ENCODE measurements around the gene ERH.

Gene ERH

DNA sequence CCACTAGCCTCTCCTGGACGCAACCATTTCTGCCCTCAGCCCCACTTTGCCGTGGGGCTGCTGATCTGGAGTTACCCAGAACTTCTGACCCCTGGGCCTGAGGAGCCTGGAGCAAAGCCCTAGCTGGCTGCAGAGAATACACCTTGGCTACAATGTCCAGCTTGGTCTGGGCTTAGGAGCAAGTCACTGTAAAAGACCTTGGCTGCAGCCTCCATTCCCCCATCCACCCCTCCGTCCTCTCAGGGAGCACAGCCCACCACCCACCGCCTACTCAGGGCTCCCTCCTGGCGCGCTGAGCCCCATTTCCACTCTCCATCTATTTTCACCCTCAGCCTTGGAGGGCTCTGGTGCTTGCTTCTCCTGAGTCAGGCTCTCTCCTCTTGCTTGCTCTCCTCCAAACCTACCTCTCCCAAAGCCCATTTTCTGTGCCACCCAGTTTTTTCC lies 42.9 kb downstream of the ERH start:
- H3K27ac ChIP-seq = no peak overlapping the region
- no peak for DNase-seq
- in situ Hi-C loops (cut with HindIII; ENCODE audit: low pct_ligation_motif_present, low sequenced_read_pairs) = no loop called here
- TF ChIP-seq, protein P1, sequence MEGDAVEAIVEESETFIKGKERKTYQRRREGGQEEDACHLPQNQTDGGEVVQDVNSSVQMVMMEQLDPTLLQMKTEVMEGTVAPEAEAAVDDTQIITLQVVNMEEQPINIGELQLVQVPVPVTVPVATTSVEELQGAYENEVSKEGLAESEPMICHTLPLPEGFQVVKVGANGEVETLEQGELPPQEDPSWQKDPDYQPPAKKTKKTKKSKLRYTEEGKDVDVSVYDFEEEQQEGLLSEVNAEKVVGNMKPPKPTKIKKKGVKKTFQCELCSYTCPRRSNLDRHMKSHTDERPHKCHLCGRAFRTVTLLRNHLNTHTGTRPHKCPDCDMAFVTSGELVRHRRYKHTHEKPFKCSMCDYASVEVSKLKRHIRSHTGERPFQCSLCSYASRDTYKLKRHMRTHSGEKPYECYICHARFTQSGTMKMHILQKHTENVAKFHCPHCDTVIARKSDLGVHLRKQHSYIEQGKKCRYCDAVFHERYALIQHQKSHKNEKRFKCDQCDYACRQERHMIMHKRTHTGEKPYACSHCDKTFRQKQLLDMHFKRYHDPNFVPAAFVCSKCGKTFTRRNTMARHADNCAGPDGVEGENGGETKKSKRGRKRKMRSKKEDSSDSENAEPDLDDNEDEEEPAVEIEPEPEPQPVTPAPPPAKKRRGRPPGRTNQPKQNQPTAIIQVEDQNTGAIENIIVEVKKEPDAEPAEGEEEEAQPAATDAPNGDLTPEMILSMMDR (IDR thresholded peaks at IDR 0.05; ENCODE audit: low read depth, low read length, missing control alignments) = no peak
- no peaks in the 10 kb centered on the region for H3K36me3 ChIP-seq (replicated peaks)
- no peaks in the 10 kb centered on the region for H3K27me3 ChIP-seq (replicated peaks)
- no peak overlapping the region for H3K4me3 ChIP-seq (ENCODE audit: low read depth, low read length)

DNA sequence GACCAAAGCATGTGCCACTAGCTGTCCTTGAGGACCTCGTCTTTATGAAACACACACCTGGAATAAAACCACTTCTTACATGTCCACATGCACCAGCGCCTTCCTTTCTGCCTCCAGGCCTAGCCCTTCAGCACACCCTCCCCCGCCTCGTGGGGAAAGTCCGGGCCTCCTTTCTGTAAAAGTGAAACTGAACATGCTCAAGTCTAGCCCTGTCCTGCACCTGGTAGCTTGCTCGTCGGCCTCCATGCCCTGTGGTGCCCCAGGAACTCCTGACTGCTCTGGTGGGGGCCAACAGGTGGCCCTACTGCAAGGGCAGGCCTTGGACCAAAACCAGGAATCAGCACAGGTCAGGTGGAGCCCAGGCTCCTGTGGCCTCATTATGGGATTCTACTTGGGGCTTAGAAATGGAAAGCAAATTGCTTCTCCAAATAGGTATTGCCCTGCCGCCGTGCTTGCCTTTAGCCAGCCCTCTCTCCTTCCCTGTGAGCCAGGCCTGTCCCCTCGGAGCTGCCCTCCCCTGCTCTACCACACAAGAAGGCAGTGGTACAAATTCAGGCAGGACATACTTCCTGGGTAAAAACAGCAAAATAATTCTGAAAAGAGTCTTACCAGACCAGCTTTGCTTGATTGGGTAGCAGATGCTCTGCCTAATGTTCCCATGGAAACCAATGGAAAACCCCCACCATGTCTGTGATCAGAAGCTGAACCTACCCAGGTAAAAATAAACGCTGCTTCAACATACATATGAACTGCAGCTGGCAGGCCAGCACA lies 43.5 kb downstream of the ERH start:
- DNase-seq = no peak
- Histone ChIP-seq H3K36me3 (replicated peaks) (no peaks in the 10 kb centered on the region), H3K27me3 (replicated peaks) (no peaks in the 10 kb centered on the region), H3K4me3 (ENCODE audit: low read depth, low read length) (no peak overlapping the region), H3K27ac (no peak overlapping the region)
- TF ChIP-seq, protein P1 (IDR thresholded peaks at IDR 0.05; ENCODE audit: low read depth, low read length, missing control alignments) = no peak
- in situ Hi-C loops (cut with HindIII; ENCODE audit: low pct_ligation_motif_present, low sequenced_read_pairs) = no loop called here

DNA sequence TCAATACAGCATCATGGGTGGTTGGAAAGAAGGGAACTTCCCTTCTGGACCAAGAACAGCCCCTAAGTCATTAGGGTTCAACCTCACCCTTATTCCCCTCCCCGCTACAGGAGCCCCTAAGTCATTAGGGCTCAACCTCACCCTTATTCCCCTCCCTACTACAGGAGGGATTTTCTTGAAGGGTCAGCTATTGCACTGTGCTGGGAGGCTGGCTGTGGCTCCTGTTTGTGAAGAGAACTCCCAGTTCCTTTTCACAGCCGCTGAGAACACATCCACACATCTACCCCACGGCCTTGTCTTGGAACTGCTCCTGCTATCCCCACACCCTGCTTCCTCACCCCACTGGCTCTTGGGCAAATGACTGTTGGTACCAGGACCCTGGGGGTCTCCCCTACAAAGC lies 44.9 kb downstream of the ERH start:
- no peak for DNase-seq
- H3K27ac ChIP-seq = no peak overlapping the region
- H3K36me3 ChIP-seq (replicated peaks) = no peaks in the 10 kb centered on the region
- in situ Hi-C loops (cut with HindIII; ENCODE audit: low pct_ligation_motif_present, low sequenced_read_pairs) = no loop called here
- no peaks in the 10 kb centered on the region for H3K27me3 ChIP-seq (replicated peaks)
- H3K4me3 ChIP-seq (ENCODE audit: low read depth, low read length) = no peak overlapping the region
- TF ChIP-seq, protein P1 (IDR thresholded peaks at IDR 0.05; ENCODE audit: low read depth, low read length, missing control alignments) = no peak

DNA sequence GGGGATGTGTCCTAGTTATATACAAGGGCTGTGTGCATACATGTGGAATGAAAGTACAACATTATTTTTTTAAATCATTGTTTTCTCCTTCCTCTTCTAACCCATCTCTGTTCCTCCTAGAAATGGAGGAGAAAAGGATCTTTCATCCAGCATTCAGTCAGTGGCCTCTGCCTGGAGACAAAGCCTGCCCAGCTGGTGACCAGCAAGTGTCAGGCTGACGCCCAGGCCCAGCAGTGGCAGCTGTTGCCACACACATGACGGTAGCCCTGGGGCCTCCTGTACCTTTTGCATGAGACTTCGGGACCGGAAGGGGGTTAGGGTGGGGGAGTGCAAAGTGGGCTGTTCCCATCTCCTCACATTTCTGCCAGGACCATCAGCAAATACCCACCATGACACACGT lies 46.2 kb downstream of the ERH start:
- no peaks in the 10 kb centered on the region for H3K36me3 ChIP-seq (replicated peaks)
- TF ChIP-seq, protein P1 (IDR thresholded peaks at IDR 0.05; ENCODE audit: low read depth, low read length, missing control alignments) = no peak
- H3K27ac ChIP-seq = no peak overlapping the region
- in situ Hi-C loops (cut with HindIII; ENCODE audit: low pct_ligation_motif_present, low sequenced_read_pairs) = no loop called here
- DNase-seq = no peak
- H3K27me3 ChIP-seq (replicated peaks) = no peaks in the 10 kb centered on the region
- no peak overlapping the region for H3K4me3 ChIP-seq (ENCODE audit: low read depth, low read length)

DNA sequence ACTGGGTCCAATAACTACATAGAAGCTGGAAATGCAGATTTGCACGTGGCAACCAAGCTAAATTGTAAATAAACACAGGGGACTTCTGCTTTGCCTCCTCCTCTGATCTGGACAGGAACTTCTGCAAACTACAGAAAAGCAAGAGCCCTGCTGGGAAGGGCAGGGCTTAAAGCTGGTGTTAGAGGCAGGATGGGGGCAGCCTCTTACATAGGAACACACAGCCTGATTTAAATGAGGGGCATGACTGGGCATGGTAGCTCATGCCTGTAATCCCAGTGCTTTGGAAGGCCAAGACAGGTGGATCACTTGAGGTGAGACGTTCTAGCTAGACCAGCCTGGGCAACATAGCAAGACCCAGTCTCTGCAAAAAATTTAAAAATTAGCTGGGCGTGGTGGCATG lies 46.7 kb downstream of the ERH start:
- no peak for DNase-seq
- Histone ChIP-seq H3K27ac (no peak overlapping the region), H3K4me3 (ENCODE audit: low read depth, low read length) (no peak overlapping the region), H3K36me3 (replicated peaks) (no peaks in the 10 kb centered on the region), H3K27me3 (replicated peaks) (no peaks in the 10 kb centered on the region)
- in situ Hi-C loops (cut with HindIII; ENCODE audit: low pct_ligation_motif_present, low sequenced_read_pairs) = no loop called here
- TF ChIP-seq, protein P1 (IDR thresholded peaks at IDR 0.05; ENCODE audit: low read depth, low read length, missing control alignments) = no peak

DNA sequence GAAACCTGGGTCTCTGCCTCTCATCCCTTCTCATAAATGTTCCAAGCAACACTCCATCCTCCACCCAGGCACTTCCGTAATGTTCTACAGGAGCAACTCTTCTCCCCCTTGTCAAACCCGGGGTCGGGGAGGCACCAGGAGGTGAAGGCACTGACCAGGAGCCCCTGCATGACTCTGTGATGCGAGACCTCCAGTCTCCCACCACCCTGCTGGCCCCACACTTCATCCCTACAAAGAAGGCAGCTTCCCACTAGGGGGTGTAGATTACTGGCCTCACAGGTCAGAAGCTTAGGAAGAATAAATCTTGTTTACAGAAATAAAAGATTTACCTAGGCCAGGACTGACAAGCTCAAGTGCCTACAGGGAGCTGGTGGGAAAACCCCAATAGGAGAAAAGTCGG lies 47.2 kb downstream of the ERH start:
- in situ Hi-C loops (cut with HindIII; ENCODE audit: low pct_ligation_motif_present, low sequenced_read_pairs) = no loop called here
- TF ChIP-seq, protein P1 (IDR thresholded peaks at IDR 0.05; ENCODE audit: low read depth, low read length, missing control alignments) = no peak

More for the DNA sequence above, 47.2 kb downstream of the ERH start:
- no peak for DNase-seq
- H3K27me3 ChIP-seq (replicated peaks) = no peaks in the 10 kb centered on the region
- H3K4me3 ChIP-seq (ENCODE audit: low read depth, low read length) = no peak overlapping the region
- H3K36me3 ChIP-seq (replicated peaks) = no peaks in the 10 kb centered on the region
- H3K27ac ChIP-seq = no peak overlapping the region

All from brain microvascular endothelial cell (primary cell).